ENCODE results near the gene ATP10B. TPM values are rescaled to one million over a fixed set of nuclear protein-coding genes. Genes with fewer than 3 reads are reported as not detected.

The ATP10B gene
- total and polyA plus RNA-seq, 2 of the 8 experiments (the other 6 are each of a cell fraction or from before 2014, with no cell fraction given): 0.06 to 0.11 TPM

- H3K4ac ChIP-seq (replicated peaks; ENCODE audit: insufficient read length, low read depth, low read length): no peak overlapping the region
- POLR2A ChIA-PET (ENCODE audit: partially characterized antibody): no interaction called here
These were observed 172.3 kb downstream of the ATP10B start for GRCh38 chr5:160679567-160680309.

More at GRCh38 chr5:160679567-160680309, 172.3 kb downstream of the ATP10B start:
- no peak overlapping the region for H4K91ac ChIP-seq (replicated peaks; ENCODE audit: insufficient read length, low read length)
- H2AK5ac ChIP-seq (ENCODE audit: low read depth, low read length): no peak overlapping the region
- H4K8ac ChIP-seq (ENCODE audit: extremely low read depth, insufficient read depth, low read length): no peak overlapping the region
- H3K4me1 ChIP-seq (replicated peaks in 1 of 4; ENCODE audit: control insufficient read depth in 3 of 4, insufficient read depth in 4 of 4, low read length in 3 of 4): no peaks in the 10 kb centered on the region
- H3K79me1 ChIP-seq (ENCODE audit: low read depth, low read length): no peaks in the 10 kb centered on the region
- FAIRE-seq: no peak
- no peak overlapping the region for H3K56ac ChIP-seq (replicated peaks; ENCODE audit: insufficient read length, low read depth, low read length)
- no peak overlapping the region for H3K18ac ChIP-seq (ENCODE audit: extremely low read depth, low read length)
- H2BK120ac ChIP-seq (replicated peaks; ENCODE audit: low read depth, low read length): no peak overlapping the region
- WGBS, 2 experiments (ENCODE audit: extremely low coverage in 1 of 2, insufficient coverage in 1 of 2, insufficient read length in 1 of 2, insufficient replicate concordance in 2 of 2, low coverage in 1 of 2, low lambda C conversion rate in 2 of 2, missing lambda C conversion rate in 1 of 2): 95% methylated on average over 6 of the region's 6 CpGs; no CpG with 5 or more reads in 1 of the 2 experiments
- H3K27ac ChIP-seq (ENCODE audit: low read depth, low read length): no peak overlapping the region
- no peak overlapping the region for H3K23ac ChIP-seq (ENCODE audit: insufficient read length)
- H3K27me3 ChIP-seq (replicated peaks in 1 of 4; ENCODE audit: control insufficient read depth in 3 of 4, extremely low read depth in 1 of 4, insufficient read depth in 3 of 4, low read length in 3 of 4): no peaks in the 10 kb centered on the region
- TF ChIP-seq KDM4A (IDR thresholded peaks at IDR 0.05; ENCODE audit: low read depth, low read length, severe bottlenecking) (no peak), SRF (IDR thresholded peaks at IDR 0.05; ENCODE audit: low read depth, low read length) (no peak), CBX8 (IDR thresholded peaks at IDR 0.05; ENCODE audit: borderline replicate concordance, low read depth, low read length) (no peak), RFX5 (IDR thresholded peaks at IDR 0.05; ENCODE audit: borderline replicate concordance, low read depth, low read length) (no peak), TEAD4 (IDR thresholded peaks at IDR 0.05; ENCODE audit: low read depth, low read length) (no peak), KDM5A (IDR thresholded peaks at IDR 0.05; ENCODE audit: low read length) (no peak), GABPA (IDR thresholded peaks at IDR 0.05; ENCODE audit: borderline replicate concordance, insufficient read depth, low read length) (no peak), POU5F1 (IDR thresholded peaks at IDR 0.05; ENCODE audit: low read depth, low read length) (no peak), POLR2A (IDR thresholded peaks at IDR 0.05; ENCODE audit: control extremely low read depth in 1 of 2, low read depth in 2 of 2, low read length in 2 of 2) (no peak), TBP (IDR thresholded peaks at IDR 0.05; ENCODE audit: low read depth, low read length) (no peak), SUZ12 (IDR thresholded peaks at IDR 0.05; ENCODE audit: low read length) (no peak), TAF1 (IDR thresholded peaks at IDR 0.05; ENCODE audit: low read depth, low read length) (no peak), TAF7 (optimal IDR thresholded peaks at IDR 0.05; ENCODE audit: borderline replicate concordance, low read depth, low read length) (no peak), BRCA1 (IDR thresholded peaks at IDR 0.05; ENCODE audit: low read depth, low read length) (no peak), SP1 (IDR thresholded peaks at IDR 0.05; ENCODE audit: low read depth, low read length) (no peak)
- H2AFZ ChIP-seq (ENCODE audit: low read length): no peak overlapping the region
- no peak overlapping the region for H2BK5ac ChIP-seq (ENCODE audit: low read depth, low read length)
- no peak overlapping the region for H2BK12ac ChIP-seq (ENCODE audit: low read depth, low read length)
- no peaks in the 10 kb centered on the region for H4K20me1 ChIP-seq (replicated peaks in 1 of 2; ENCODE audit: control insufficient read depth in 1 of 2, insufficient read depth in 2 of 2, low read length in 2 of 2)
- DNase-seq (ENCODE audit: low read depth in 1 of 2, low spot score in 2 of 2): no peak
- no peaks in the 10 kb centered on the region for H3K9me3 ChIP-seq (ENCODE audit: insufficient read depth in 2 of 2, low read depth in 1 of 2, low read length in 1 of 2)
- H4K5ac ChIP-seq (ENCODE audit: insufficient read length, low read depth, low read length): no peak overlapping the region
- H2BK15ac ChIP-seq (ENCODE audit: low read length): no peak overlapping the region
- no peak overlapping the region for H3K4me2 ChIP-seq (ENCODE audit: insufficient read depth in 1 of 2, low read depth in 2 of 2, low read length in 2 of 2)
- no peaks in the 10 kb centered on the region for H3K79me2 ChIP-seq (ENCODE audit: control insufficient read depth in 1 of 2, insufficient read depth in 2 of 2, low read length in 2 of 2)
- H2BK20ac ChIP-seq (ENCODE audit: low read length): no peak overlapping the region
- H3K36me3 ChIP-seq (ENCODE audit: control insufficient read depth in 2 of 4, insufficient read depth in 4 of 4, low read length in 3 of 4): no peaks in the 10 kb centered on the region
- H3K14ac ChIP-seq (ENCODE audit: insufficient read length): no peak overlapping the region
- CTCF ChIA-PET (ENCODE audit: partially characterized antibody): interaction anchor here (0.8 to 7.2 kb wide), 11 partner anchors 9 to 865 kb away, joined by 3 to 32 read pairs (median 4); no protein-coding TSS in a partner anchor
- H3K23me2 ChIP-seq (ENCODE audit: low read depth, low read length): no peaks in the 10 kb centered on the region
- no peak overlapping the region for H3K4me3 ChIP-seq (ENCODE audit: extremely low read depth in 1 of 4, insufficient read depth in 2 of 4, low read depth in 3 of 4, low read length in 4 of 4)
- no peak overlapping the region for H3K9ac ChIP-seq (replicated peaks in 1 of 4; ENCODE audit: extremely low read depth in 1 of 4, low read depth in 3 of 4, low read length in 3 of 4)

All from H1 (cell line).